ENCODE results near the gene CCDC152.

- TF ChIP-seq CTCF (IDR thresholded peaks at IDR 0.05) (no peak), POLR2A (IDR thresholded peaks at IDR 0.05) (no peak), EP300 (IDR thresholded peaks at IDR 0.05) (no peak)
Observed at GRCh38 chr5:42784132-42784531, 27.5 kb downstream of the CCDC152 start.
